HepG2 (cell line): ENCODE data around the gene THRA. TPM values are rescaled to one million over a fixed set of nuclear protein-coding genes. Genes with fewer than 3 reads are reported as not detected.
A peak's percentile ranks its signal among the peaks of the same experiment; 100 is the strongest.

Experiments
- ARNT ChIP-seq: fragments of 450-650 bp; IDR thresholded peaks from 2 replicates; pipeline ENCODE4 v1.6.1; 2017
- ATAD3A ChIP-seq: sonication (generic); formaldehyde crosslinking; IDR thresholded peaks from 2 replicates; pipeline ENCODE4 v1.4.0; 2020; ENCODE audit warnings: missing genetic modification reagents
- CC2D1A ChIP-seq: sonication (generic); formaldehyde crosslinking; IDR thresholded peaks from 2 replicates; pipeline ENCODE4 v1.8.1; 2023; ENCODE audit warnings: mild to moderate bottlenecking, missing genetic modification reagents
- CCAR2 ChIP-seq: fragments of 200-400 bp; formaldehyde crosslinking; optimal IDR thresholded peaks from 2 replicates; pipeline ENCODE3; 2018; ENCODE audit warnings: low read depth, mild to moderate bottlenecking, low read length, moderate library complexity
- CHD2 ChIP-seq: IDR thresholded peaks from 2 replicates; pipeline ENCODE4 v1.6.1; 2011; ENCODE audit warnings: low read depth, low read length, improper control_type of control experiment
- ELF4 ChIP-seq: sonication (generic); formaldehyde crosslinking; IDR thresholded peaks from 2 replicates; pipeline ENCODE4 v1.5.0; 2020; ENCODE audit warnings: missing genetic modification reagents, mild to moderate bottlenecking, moderate library complexity, borderline replicate concordance
- FOXP1 ChIP-seq, 2 experiments: fragments of 450-650 bp in 1 of 2; IDR thresholded peaks; 2 replicates each; pipeline ENCODE4 v1.6.1; 2017 to 2018; ENCODE audit warnings: antibody characterized with exemption in 1 of 2
- HDAC1 ChIP-seq: sonication (generic); formaldehyde crosslinking; IDR thresholded peaks from 2 replicates; pipeline ENCODE4 v1.5.1; 2020; ENCODE audit warnings: mild to moderate bottlenecking, missing genetic modification reagents
- HIC2 ChIP-seq: sonication (generic); formaldehyde crosslinking; IDR thresholded peaks from 2 replicates; pipeline ENCODE4 v1.9.0; 2022; ENCODE audit warnings: low read depth, missing genetic modification reagents
- JUNB ChIP-seq: sonication (generic); formaldehyde crosslinking; IDR thresholded peaks from 2 replicates; pipeline ENCODE4 v1.8.0; 2022; ENCODE audit warnings: missing genetic modification reagents, mild to moderate bottlenecking, borderline replicate concordance
- KLF9 ChIP-seq: IDR thresholded peaks from 2 replicates; pipeline ENCODE4 v1.6.1; 2016; ENCODE audit warnings: low read depth
- MAZ ChIP-seq, 2 experiments: sonication (generic) in 1 of 2; formaldehyde crosslinking in 1 of 2; IDR thresholded peaks; 2 replicates each; pipeline versions ENCODE4 v1.5.0 to v1.6.1; 2012 to 2020; ENCODE audit warnings: low read depth in 2 of 2, mild to moderate bottlenecking in 2 of 2, borderline replicate concordance in 1 of 2, improper control_type of control experiment in 1 of 2, low read length in 1 of 2, missing genetic modification reagents in 1 of 2, moderate library complexity in 1 of 2
- NFE2 ChIP-seq: sonication (generic); formaldehyde crosslinking; IDR thresholded peaks from 2 replicates; pipeline ENCODE4 v1.4.0; 2020; ENCODE audit warnings: missing genetic modification reagents
- RCOR2 ChIP-seq: IDR thresholded peaks from 2 replicates; pipeline ENCODE4 v1.6.1; 2016; ENCODE audit warnings: missing biosample characterization, missing genetic modification reagents
- SP2 ChIP-seq: sonication (generic); formaldehyde crosslinking; IDR thresholded peaks from 2 replicates; pipeline ENCODE4 v1.5.1; 2020; ENCODE audit warnings: mild to moderate bottlenecking, missing genetic modification reagents
- SSRP1 ChIP-seq: IDR thresholded peaks from 2 replicates; pipeline ENCODE4 v1.6.1; 2016; ENCODE audit warnings: control low read depth
- TSC22D2 ChIP-seq: sonication (generic); formaldehyde crosslinking; IDR thresholded peaks from 2 replicates; pipeline ENCODE4 v1.5.1; 2020; ENCODE audit warnings: missing genetic modification reagents, mild to moderate bottlenecking, borderline replicate concordance
- ZBTB21 ChIP-seq: sonication (generic); formaldehyde crosslinking; IDR thresholded peaks from 2 replicates; pipeline ENCODE4 v1.4.0; 2020; ENCODE audit warnings: missing genetic modification reagents
- ZFP82 ChIP-seq: sonication (generic); formaldehyde crosslinking; IDR thresholded peaks from 2 replicates; pipeline ENCODE4 v1.5.1; 2020; ENCODE audit warnings: mild to moderate bottlenecking, missing genetic modification reagents, borderline replicate concordance
- ZNF17 ChIP-seq: sonication (generic); formaldehyde crosslinking; IDR thresholded peaks from 2 replicates; pipeline ENCODE4 v1.5.0; 2020; ENCODE audit warnings: mild to moderate bottlenecking, missing genetic modification reagents
- ZNF431 ChIP-seq: sonication (generic); formaldehyde crosslinking; IDR thresholded peaks from 2 replicates; pipeline ENCODE4 v1.9.0; 2022; ENCODE audit warnings: missing genetic modification reagents, low read depth, mild to moderate bottlenecking, borderline replicate concordance
- ZNF547 ChIP-seq: sonication (generic); formaldehyde crosslinking; IDR thresholded peaks from 2 replicates; pipeline ENCODE4 v1.5.1; 2020; ENCODE audit warnings: mild to moderate bottlenecking, missing genetic modification reagents
- ZSCAN9 ChIP-seq: IDR thresholded peaks from 2 replicates; pipeline ENCODE4 v1.6.1; 2016; ENCODE audit warnings: borderline replicate concordance
- polyA plus RNA-seq, 8 experiments: library from polyadenylated mRNA; depleted of rRNA in 3 of 8; stranded (reverse) in 7 of 8; unstranded in 1 of 8; fragments of >200 nt; fragmentation: Illumina TruSeq in 4 of 8; extraction: Trizol in 4 of 8; gene quantifications; 2 replicates each; pipeline versions ENCODE4 v1.2.1 to v1.2.3, GENCODE V29; 2011 to 2016; ENCODE audit warnings: low read depth in 4 of 8, missing spikeins in 1 of 8, mixed read lengths in 1 of 8; ENCODE audit not compliant: insufficient read depth in 1 of 8
- total RNA-seq, 5 experiments: library from RNA; depleted of rRNA; stranded (reverse); fragments of >200 nt; fragmentation: Illumina TruSeq; extraction: Trizol; gene quantifications; 2 replicates each; pipeline ENCODE4 v1.2.3, GENCODE V29; 2016; ENCODE audit warnings: low read depth in 1 of 5
- TF ChIP-seq, protein P1 (sequence below): IDR thresholded peaks from 2 replicates; pipeline ENCODE4 v1.6.1; 2016; ENCODE audit warnings: missing genetic modification reagents, missing compliant biosample characterization
- TF ChIP-seq, protein P2 (sequence below): sonication (generic); formaldehyde crosslinking; IDR thresholded peaks from 2 replicates; pipeline ENCODE4 v1.8.0; 2022; ENCODE audit warnings: mild to moderate bottlenecking, missing genetic modification reagents, moderate library complexity
- TF ChIP-seq, protein P3 (sequence below): sonication (generic); formaldehyde crosslinking; IDR thresholded peaks from 2 replicates; pipeline ENCODE4 v1.4.0; 2020; ENCODE audit warnings: missing genetic modification reagents

Gene THRA
- total and polyA plus RNA-seq, 2 of the 13 experiments (the other 11 are each of a cell fraction or from before 2014, with no cell fraction given) = 8.0 to 9.9 TPM

DNA sequence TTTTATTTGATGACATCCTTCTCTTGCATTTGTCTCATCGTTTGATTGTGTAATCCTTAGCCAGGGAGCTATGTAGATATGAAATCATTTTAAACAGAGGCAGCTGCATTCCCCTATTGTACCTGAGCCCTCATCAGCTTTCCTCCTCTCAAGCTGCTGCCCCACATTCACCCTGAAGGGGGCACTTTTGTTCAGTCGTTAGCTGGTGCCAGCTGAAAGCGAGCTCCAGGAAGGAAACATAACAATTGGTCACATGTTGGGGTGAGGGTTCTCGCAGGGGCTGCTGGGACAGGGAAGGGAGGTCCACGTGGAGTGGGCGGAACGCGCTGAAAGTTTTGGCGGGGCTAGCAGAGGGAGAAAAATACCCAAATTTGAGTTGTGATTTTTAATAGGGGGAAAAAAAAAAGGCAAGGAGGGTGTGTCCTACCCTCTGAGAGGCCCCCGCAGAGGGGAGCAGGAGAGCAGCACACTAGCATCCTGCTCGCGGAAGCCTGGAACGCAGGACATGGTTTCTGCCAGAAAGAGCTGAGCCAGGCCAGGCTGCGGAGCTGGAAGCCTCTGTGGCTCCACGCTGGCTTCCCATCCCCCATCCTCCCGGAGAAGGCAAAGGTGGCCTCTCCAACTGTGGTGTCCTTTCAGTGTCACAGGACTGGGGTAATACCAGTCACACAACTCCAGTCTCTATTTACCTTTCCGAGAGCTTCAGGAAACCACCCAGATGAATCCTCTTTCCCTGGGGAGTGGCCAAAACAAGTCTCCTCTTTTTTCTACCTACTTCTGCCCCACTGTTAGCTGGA lies 50.5 kb downstream of the THRA start (continued):
- TF ChIP-seq HIC2 (no peak), MAZ (IDR thresholded peaks at IDR 0.05; ENCODE audit: borderline replicate concordance, low read depth, low read length) (no peak; the same call in 1 of the 2 replicates), MAZ (CRISPR knock-in tag; IDR thresholded peaks at IDR 0.05; ENCODE audit: low read depth) (no peak; the same call in none of the 2 replicates), ELF4 (peak; percentile 59; the same call in 1 of the 2 replicates), SSRP1 (CRISPR knock-in tag) (peak; percentile 88), CC2D1A (CRISPR knock-in tag) (no peak), ATAD3A (CRISPR knock-in tag) (no peak), ZFP82 (peak; percentile 88), RCOR2 (CRISPR knock-in tag) (peak; percentile 78), JUNB (CRISPR knock-in tag) (no peak; the same call in 1 of the 2 replicates), ARNT (no peak), ZBTB21 (CRISPR knock-in tag) (no peak), ZNF431 (CRISPR knock-in tag) (no peak; the same call in 1 of the 2 replicates), FOXP1 (IDR thresholded peaks at IDR 0.05) (no peak), FOXP1 (CRISPR knock-in tag; IDR thresholded peaks at IDR 0.05) (peak; percentile 61), ZNF17 (CRISPR knock-in tag) (no peak), CCAR2 (no peak), HDAC1 (peak; percentile 95), CHD2 (peak; percentile 80), SP2 (CRISPR knock-in tag) (no peak; the same call in 1 of the 2 replicates), KLF9 (CRISPR knock-in tag) (peak; percentile 95), ZNF547 (CRISPR knock-in tag) (peak; percentile 76), NFE2 (no peak), ZSCAN9 (CRISPR knock-in tag) (peak; percentile 86; the same call in 1 of the 2 replicates), TSC22D2 (CRISPR knock-in tag) (peak; percentile 67; the same call in 1 of the 2 replicates)
- TF ChIP-seq, protein P1, sequence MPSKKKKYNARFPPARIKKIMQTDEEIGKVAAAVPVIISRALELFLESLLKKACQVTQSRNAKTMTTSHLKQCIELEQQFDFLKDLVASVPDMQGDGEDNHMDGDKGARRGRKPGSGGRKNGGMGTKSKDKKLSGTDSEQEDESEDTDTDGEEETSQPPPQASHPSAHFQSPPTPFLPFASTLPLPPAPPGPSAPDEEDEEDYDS (CRISPR knock-in tag) = peak; percentile 46
- TF ChIP-seq, protein P2, sequence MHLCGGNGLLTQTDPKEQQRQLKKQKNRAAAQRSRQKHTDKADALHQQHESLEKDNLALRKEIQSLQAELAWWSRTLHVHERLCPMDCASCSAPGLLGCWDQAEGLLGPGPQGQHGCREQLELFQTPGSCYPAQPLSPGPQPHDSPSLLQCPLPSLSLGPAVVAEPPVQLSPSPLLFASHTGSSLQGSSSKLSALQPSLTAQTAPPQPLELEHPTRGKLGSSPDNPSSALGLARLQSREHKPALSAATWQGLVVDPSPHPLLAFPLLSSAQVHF (CRISPR knock-in tag) = peak; percentile 30; the same call in 1 of the 2 replicates
- TF ChIP-seq, protein P3, sequence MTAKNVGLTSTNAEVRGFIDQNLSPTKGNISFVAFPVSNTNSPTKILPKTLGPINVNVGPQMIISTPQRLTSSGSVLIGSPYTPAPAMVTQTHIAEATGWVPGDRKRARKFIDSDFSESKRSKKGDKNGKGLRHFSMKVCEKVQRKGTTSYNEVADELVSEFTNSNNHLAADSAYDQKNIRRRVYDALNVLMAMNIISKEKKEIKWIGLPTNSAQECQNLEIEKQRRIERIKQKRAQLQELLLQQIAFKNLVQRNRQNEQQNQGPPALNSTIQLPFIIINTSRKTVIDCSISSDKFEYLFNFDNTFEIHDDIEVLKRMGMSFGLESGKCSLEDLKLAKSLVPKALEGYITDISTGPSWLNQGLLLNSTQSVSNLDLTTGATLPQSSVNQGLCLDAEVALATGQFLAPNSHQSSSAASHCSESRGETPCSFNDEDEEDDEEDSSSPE (CRISPR knock-in tag) = peak; percentile 92
